ENCODE results near the gene R3HDM4.

Gene R3HDM4

DNA sequence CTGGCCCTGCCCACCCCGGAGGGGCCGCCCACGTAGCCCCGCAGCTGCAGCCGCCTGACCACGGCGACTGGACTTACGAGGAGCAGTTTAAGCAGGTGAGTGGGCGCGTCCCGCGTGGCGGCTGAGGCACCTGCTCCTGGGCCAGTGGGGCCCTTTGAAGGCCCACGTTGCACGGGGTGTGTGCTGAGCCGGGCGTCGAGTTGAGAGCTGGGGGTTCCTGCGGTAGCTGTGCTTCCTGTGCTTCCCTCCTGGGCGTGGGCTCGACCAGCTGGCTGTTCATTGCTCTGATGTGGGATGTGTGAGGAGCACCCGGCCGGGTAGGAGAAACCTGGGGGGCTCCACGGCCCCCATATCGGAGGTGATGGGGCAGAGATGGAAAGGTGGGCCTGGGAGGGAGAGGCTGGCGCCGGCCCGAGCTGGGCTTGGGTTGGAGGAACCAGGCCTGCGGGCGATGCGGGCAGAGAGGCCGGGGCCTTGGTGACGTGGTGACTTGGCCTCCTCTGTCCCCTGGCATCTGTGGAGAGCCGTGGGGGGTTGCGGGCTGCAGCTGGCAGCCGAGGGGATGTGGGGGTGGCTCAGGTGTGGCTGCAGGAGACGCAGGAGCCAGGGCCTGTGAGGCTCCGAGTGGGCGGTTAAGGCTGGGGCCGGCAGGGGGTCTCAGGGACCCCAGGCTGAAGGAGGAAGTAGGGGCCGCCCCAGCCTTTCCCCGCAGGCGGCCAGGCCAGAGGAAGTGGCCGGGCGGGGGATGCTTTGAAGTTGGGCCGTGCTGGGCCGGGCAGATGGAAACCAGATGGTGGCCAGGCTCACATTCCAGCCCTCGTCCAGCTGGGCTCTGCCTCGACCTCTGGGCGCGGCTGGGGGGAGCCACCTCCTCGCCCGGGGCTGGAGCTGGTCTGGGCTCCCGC, 19.9 kb upstream of the R3HDM4 start:
- DNase-seq (ENCODE audit: low spot score), result peak; percentile 77
- TF ChIP-seq, protein P1, sequence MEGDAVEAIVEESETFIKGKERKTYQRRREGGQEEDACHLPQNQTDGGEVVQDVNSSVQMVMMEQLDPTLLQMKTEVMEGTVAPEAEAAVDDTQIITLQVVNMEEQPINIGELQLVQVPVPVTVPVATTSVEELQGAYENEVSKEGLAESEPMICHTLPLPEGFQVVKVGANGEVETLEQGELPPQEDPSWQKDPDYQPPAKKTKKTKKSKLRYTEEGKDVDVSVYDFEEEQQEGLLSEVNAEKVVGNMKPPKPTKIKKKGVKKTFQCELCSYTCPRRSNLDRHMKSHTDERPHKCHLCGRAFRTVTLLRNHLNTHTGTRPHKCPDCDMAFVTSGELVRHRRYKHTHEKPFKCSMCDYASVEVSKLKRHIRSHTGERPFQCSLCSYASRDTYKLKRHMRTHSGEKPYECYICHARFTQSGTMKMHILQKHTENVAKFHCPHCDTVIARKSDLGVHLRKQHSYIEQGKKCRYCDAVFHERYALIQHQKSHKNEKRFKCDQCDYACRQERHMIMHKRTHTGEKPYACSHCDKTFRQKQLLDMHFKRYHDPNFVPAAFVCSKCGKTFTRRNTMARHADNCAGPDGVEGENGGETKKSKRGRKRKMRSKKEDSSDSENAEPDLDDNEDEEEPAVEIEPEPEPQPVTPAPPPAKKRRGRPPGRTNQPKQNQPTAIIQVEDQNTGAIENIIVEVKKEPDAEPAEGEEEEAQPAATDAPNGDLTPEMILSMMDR (IDR thresholded peaks at IDR 0.05; ENCODE audit: extremely low read depth, missing control alignments), result no peak

DNA sequence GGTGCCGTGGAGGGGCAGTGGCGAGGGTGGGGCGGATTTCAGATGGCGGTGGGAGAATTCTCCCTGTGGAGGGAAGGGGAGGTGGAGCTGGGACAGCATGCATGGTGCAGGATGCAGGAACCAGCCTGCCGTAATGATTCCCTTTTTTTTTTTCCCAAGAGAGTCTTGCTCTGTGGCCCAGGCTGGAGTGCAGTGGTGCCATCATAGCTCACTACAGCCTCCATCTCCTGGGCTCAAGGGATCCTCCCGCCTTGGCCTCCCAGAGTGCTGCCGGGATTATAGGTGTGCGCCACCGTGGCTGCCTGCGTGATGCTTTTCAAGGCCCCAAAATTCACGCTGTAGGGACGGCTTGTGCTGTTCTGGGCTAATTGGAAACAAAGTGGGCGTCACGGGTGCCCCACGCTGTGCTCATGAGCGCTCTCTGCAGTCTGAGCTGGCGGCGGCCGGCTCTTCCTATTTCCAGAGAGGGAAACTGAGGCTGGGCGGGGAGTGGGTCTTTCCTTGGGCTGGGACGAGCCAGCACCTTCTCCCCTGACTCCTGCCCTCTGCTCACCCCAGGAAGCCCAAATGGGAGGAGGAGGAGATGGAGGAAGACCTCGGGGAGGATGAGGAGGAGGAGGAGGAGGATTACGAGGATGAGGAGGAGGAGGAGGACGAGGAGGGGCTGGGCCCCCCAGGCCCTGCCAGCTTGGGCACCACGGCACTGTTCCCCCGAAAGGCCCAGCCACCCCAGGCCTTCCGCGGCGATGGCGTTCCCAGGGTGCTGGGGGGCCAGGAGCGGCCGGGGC, 19.0 kb upstream of the R3HDM4 start:
- TF ChIP-seq, protein P1 (IDR thresholded peaks at IDR 0.05; ENCODE audit: extremely low read depth, missing control alignments), result no peak
- DNase-seq (ENCODE audit: low spot score), result no peak

DNA sequence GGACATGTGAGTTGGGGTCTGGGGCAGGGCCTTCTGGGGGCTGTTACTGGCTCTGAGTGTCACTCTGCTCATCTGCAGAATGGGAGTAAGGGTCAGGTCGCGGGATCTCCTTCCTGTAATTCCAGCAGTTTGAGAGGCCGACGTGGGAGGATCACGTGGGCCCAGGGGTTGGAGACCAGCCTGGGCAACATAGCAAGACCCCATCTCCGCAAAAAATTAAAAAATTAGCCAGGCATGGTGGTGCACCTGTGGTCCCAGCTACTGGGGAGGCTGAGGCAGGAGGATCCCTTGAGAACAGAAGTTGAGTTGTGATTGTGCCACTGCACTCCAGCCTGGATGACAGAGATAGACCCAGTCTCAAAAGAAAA, 16.9 kb upstream of the R3HDM4 start:
- TF ChIP-seq, protein P1 (IDR thresholded peaks at IDR 0.05; ENCODE audit: extremely low read depth, missing control alignments), result no peak

DNA sequence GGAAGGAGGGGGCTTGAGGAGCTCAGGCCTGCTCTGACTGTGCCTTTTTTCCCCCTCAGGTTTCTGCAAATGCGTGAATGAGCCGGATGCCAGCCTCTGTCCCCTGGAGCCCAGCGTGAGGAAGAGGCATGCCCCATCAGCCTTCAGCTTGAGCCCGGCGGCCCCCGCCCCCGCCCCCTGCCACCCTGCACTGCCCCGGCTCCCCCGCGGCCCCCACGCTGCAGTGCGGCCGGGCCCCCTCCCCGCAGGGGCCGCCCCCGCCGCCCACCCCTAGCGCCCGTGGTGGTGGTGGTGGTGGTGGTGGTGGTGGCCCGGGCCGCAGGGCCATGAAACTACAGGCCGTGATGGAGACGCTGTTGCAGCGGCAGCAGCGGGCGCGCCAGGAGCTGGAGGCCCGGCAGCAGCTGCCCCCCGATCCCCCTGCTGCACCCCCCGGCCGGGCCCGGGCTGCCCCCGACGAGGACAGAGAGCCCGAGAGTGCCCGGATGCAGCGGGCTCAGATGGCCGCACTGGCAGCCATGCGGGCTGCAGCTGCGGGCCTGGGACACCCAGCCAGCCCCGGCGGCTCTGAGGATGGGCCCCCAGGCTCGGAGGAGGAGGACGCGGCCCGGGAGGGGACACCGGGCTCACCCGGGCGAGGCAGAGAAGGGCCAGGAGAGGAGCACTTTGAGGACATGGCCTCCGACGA, 16.3 kb upstream of the R3HDM4 start:
- TF ChIP-seq, protein P1 (IDR thresholded peaks at IDR 0.05; ENCODE audit: extremely low read depth, missing control alignments), result no peak
- DNase-seq (ENCODE audit: low spot score), result no peak

More for the DNA sequence above, 16.9 kb upstream of the R3HDM4 start:
- no peak for DNase-seq (ENCODE audit: low spot score)

DNA sequence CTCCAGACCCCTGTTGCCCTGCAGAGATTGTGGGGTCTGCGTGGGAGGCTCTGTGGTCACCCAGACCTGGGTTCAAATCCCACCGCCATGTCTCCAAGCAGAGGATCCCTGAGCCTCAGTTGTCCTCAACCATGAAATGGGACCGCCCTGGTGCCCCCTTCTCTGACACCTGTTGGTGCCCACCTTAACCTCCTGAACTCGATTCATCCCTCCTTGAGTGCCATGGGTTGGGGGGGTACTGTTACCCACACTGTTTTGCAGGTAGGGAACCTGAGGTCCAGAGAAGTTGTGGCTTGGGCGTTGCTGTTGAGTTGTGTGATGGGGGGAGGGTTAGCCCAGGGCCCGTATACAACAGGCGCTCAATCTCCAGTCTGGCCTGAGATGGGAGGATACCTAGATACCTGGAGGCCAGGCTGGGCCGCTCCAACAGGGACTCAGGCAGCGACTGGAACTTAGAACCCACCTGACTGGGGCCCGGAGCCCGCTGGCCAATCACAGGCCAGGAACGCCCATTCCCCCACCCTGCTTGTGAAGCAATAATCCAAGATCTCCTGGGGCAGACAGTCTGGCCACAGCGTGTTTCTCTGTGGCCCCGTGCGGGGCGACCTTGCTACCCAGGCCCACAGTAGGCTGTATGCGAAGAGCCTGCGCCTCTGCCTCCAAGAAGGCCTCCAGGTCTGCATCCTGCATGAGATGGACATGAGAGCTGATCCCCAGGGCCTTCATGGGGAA, 15.6 kb upstream of the R3HDM4 start:
- TF ChIP-seq, protein P1 (IDR thresholded peaks at IDR 0.05; ENCODE audit: extremely low read depth, missing control alignments), result no peak
- no peak for DNase-seq (ENCODE audit: low spot score)

DNA sequence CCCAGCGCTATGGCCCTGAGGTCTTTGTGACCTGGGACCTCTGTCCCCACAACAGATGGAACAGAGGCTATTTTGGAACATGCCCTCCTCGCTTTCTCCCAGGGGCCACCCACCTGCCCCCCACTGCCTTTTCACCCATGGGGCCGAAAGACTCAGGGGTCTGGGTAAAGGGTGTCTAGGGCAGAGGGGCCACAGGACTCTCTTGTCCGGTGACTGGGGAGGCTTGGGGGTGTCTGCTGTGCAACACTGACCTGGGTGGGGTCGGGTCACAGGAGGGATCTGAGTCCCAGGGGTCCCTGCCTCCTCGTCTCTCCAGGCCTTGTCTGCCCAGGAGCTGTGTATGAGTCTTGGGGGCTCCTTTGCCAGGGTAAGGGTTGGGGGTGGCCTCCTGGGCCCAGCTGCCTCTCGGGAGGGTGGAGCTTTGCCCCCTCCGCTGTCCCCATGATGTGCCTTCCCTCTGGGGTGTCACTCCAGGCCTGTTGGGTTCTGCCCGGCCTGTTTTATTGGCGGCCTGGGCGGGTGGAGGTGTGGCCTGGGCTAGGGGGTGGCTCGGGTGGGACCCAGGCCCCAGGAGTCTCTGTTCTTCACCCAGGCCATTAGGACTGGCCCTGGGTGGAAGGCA, 14.9 kb upstream of the R3HDM4 start:
- no peak for DNase-seq (ENCODE audit: low spot score)
- TF ChIP-seq, protein P1 (IDR thresholded peaks at IDR 0.05; ENCODE audit: extremely low read depth, missing control alignments), result no peak

Data from GM20000 (cell line).